GM12878 (cell line): ENCODE data around the gene PGA3. TPM values are rescaled to one million over a fixed set of nuclear protein-coding genes. Genes with fewer than 3 reads are reported as not detected.

Experiments used
- BACH1 ChIP-seq: fragments of 450-650 bp; IDR thresholded peaks from 2 replicates; pipeline ENCODE4 v1.6.1; 2017; ENCODE audit warnings: mild to moderate bottlenecking, borderline replicate concordance
- CHD2 ChIP-seq: IDR thresholded peaks from 2 replicates; pipeline ENCODE4 v1.6.1; 2011; ENCODE audit warnings: low read depth, low read length, improper control_type of control experiment, borderline replicate concordance
- EED ChIP-seq: sonication (generic); IDR thresholded peaks from 2 replicates; pipeline ENCODE4 v1.6.1; 2016; ENCODE audit warnings: antibody characterized with exemption, low read depth
- FOXK2 ChIP-seq: fragments of 450-650 bp; IDR thresholded peaks from 2 replicates; pipeline ENCODE4 v1.6.1; 2017; ENCODE audit warnings: mild to moderate bottlenecking, moderate library complexity
- FOXM1 ChIP-seq: IDR thresholded peaks from 2 replicates; pipeline ENCODE4 v1.6.1; 2012; ENCODE audit warnings: low read depth, mild to moderate bottlenecking, inconsistent platforms, low read length, moderate library complexity
- IKZF1 ChIP-seq: fragments of 450-650 bp; conservative IDR thresholded peaks from 2 replicates; pipeline ENCODE4 v1.6.1; 2017; ENCODE audit warnings: antibody characterized with exemption, mild to moderate bottlenecking
- NR2C1 ChIP-seq: fragments of 450-650 bp; IDR thresholded peaks from 2 replicates; pipeline ENCODE4 v1.6.1; 2017; ENCODE audit warnings: antibody characterized with exemption, mild to moderate bottlenecking, moderate library complexity
- NR2F1 ChIP-seq: fragments of 450-650 bp; conservative IDR thresholded peaks from 2 replicates; pipeline ENCODE4 v1.6.1; 2017; ENCODE audit warnings: mild to moderate bottlenecking
- PAX5 ChIP-seq: IDR thresholded peaks from 2 replicates; pipeline ENCODE4 v1.6.1; 2011; ENCODE audit warnings: low read depth, low read length, borderline replicate concordance
- POU2F2 ChIP-seq: IDR thresholded peaks from 3 replicates; pipeline ENCODE4 v1.6.1; 2011; ENCODE audit warnings: low read depth, mild to moderate bottlenecking, low read length, borderline replicate concordance
- SMAD5 ChIP-seq: IDR thresholded peaks from 2 replicates; pipeline ENCODE4 v1.6.1; 2016; ENCODE audit warnings: antibody characterized with exemption, low read depth
- SP1 ChIP-seq: IDR thresholded peaks from one replicate; pipeline ENCODE4 v1.6.1; 2011; ENCODE audit warnings: low read depth, low read length
- SUPT20H ChIP-seq: IDR thresholded peaks from 2 replicates; pipeline ENCODE4 v1.6.1; 2011; ENCODE audit warnings: low read depth, mild to moderate bottlenecking, low read length, moderate library complexity, borderline replicate concordance; ENCODE audit not compliant: control insufficient read depth
- ZNF24 ChIP-seq: fragments of 450-650 bp; IDR thresholded peaks from 2 replicates; pipeline ENCODE4 v1.6.1; 2017; ENCODE audit warnings: antibody characterized with exemption, mild to moderate bottlenecking
- ZNF274 ChIP-seq: IDR thresholded peaks from one replicate; pipeline ENCODE4 v1.8.0; 2011; ENCODE audit not compliant: insufficient read length, insufficient read depth
- ZZZ3 ChIP-seq: IDR thresholded peaks from 2 replicates; pipeline ENCODE4 v1.6.1; 2011; ENCODE audit warnings: low read depth; ENCODE audit not compliant: control insufficient read depth, insufficient read length
- polyA plus RNA-seq, 11 experiments: library from polyadenylated mRNA; depleted of rRNA in 4 of 11; unstranded in 6 of 11; stranded (reverse) in 5 of 11; fragments of >200 nt; fragmentation: Nextera tagmentation in 4 of 11; fragmentation: Illumina TruSeq in 1 of 11; extraction: Ambion mirVana in 4 of 11; extraction: Trizol in 1 of 11; gene quantifications; 1 replicate in 1 of 11; 2 replicates in 10 of 11; pipeline versions ENCODE4 v1.2.1 to v1.2.3, GENCODE V29; 2011 to 2016; ENCODE audit warnings: inconsistent platforms in 2 of 11, missing spikeins in 2 of 11, low read depth in 1 of 11
- total RNA-seq, 4 experiments: library from RNA; depleted of rRNA in 3 of 4; stranded (reverse); fragments of >200 nt in 3 of 4; fragmentation: Illumina TruSeq in 1 of 4; extraction: Trizol in 1 of 4; gene quantifications; 2 replicates each; pipeline versions ENCODE4 v1.2.1 to v1.2.3, GENCODE V29; 2013 to 2021
- TF ChIP-seq, protein P1 (sequence below): fragments of 450-650 bp; IDR thresholded peaks from 2 replicates; pipeline ENCODE4 v1.6.1; 2014; ENCODE audit warnings: mild to moderate bottlenecking
- TF ChIP-seq, protein P2 (sequence below): fragments of 450-650 bp; conservative IDR thresholded peaks from 2 replicates; pipeline ENCODE4 v1.6.1; 2017; ENCODE audit warnings: mild to moderate bottlenecking, moderate library complexity
- TF ChIP-seq, protein P3 (sequence below): fragments of 450-650 bp; IDR thresholded peaks from 2 replicates; pipeline ENCODE4 v1.6.1; 2016; ENCODE audit warnings: mild to moderate bottlenecking
- TF ChIP-seq, protein P4 (sequence below): fragments of 450-650 bp; IDR thresholded peaks from 2 replicates; pipeline ENCODE4 v1.6.1; 2017; ENCODE audit warnings: mild to moderate bottlenecking, moderate library complexity
- TF ChIP-seq, protein P5 (sequence below): fragments of 450-650 bp; IDR thresholded peaks from 2 replicates; pipeline ENCODE4 v1.6.1; 2017; ENCODE audit warnings: low read depth, mild to moderate bottlenecking, moderate library complexity

PGA3 gene
- total and polyA plus RNA-seq, 10 of the 15 experiments (the other 5 are each of a cell fraction or from before 2014, with no cell fraction given) = not detected

DNA sequence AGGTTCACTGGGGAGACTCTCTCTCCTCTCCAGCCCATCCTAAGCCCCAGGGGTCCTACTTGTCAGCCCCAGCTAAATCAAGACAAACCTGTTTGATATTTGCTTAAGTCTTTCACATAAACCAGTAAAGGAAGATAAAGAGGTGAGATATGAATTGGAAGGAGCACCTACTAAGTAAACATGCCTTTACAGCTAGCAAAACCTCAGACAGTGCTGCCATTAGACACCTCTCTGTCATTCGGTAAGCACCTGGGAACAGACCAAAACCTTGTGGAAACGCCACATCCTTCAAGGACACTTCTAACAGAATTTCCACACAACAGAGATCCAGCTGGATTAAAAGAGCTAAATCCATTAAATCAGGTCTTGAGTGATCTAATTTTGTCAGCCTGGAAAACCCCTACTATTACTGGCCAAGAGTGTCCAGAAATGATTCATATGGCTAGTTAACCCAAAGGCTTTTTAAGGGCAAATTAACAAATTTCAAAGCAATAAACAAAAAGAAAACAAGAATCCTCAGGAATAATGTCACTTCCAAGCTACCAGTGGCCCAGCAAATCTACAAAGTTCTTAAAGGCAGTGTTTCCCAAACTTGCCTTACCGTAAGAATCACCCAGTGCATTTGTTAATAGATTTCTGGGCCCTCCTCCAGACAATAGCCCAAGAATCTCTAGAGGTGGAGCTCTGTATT lies 44.5 kb upstream of the PGA3 start (continued):
- TF ChIP-seq, protein P1, sequence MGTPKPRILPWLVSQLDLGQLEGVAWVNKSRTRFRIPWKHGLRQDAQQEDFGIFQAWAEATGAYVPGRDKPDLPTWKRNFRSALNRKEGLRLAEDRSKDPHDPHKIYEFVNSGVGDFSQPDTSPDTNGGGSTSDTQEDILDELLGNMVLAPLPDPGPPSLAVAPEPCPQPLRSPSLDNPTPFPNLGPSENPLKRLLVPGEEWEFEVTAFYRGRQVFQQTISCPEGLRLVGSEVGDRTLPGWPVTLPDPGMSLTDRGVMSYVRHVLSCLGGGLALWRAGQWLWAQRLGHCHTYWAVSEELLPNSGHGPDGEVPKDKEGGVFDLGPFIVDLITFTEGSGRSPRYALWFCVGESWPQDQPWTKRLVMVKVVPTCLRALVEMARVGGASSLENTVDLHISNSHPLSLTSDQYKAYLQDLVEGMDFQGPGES = no peak
- TF ChIP-seq, protein P2, sequence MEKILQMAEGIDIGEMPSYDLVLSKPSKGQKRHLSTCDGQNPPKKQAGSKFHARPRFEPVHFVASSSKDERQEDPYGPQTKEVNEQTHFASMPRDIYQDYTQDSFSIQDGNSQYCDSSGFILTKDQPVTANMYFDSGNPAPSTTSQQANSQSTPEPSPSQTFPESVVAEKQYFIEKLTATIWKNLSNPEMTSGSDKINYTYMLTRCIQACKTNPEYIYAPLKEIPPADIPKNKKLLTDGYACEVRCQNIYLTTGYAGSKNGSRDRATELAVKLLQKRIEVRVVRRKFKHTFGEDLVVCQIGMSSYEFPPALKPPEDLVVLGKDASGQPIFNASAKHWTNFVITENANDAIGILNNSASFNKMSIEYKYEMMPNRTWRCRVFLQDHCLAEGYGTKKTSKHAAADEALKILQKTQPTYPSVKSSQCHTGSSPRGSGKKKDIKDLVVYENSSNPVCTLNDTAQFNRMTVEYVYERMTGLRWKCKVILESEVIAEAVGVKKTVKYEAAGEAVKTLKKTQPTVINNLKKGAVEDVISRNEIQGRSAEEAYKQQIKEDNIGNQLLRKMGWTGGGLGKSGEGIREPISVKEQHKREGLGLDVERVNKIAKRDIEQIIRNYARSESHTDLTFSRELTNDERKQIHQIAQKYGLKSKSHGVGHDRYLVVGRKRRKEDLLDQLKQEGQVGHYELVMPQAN = no peak
- TF ChIP-seq FOXM1 = peak; percentile 68; the same call in 1 of the 2 replicates
- no peak for TF ChIP-seq BACH1
- TF ChIP-seq, protein P3, sequence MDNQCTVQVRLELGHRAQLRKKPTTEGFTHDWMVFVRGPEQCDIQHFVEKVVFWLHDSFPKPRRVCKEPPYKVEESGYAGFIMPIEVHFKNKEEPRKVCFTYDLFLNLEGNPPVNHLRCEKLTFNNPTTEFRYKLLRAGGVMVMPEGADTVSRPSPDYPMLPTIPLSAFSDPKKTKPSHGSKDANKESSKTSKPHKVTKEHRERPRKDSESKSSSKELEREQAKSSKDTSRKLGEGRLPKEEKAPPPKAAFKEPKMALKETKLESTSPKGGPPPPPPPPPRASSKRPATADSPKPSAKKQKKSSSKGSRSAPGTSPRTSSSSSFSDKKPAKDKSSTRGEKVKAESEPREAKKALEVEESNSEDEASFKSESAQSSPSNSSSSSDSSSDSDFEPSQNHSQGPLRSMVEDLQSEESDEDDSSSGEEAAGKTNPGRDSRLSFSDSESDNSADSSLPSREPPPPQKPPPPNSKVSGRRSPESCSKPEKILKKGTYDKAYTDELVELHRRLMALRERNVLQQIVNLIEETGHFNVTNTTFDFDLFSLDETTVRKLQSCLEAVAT = no peak
- no peak for TF ChIP-seq ZNF24
- no peak for TF ChIP-seq CHD2
- no peak for TF ChIP-seq SP1
- TF ChIP-seq PAX5 = no peak
- TF ChIP-seq NR2F1 = peak; percentile 65; the same call in 1 of the 2 replicates
- TF ChIP-seq EED = no peak
- no peak for TF ChIP-seq SMAD5
- TF ChIP-seq, protein P4, sequence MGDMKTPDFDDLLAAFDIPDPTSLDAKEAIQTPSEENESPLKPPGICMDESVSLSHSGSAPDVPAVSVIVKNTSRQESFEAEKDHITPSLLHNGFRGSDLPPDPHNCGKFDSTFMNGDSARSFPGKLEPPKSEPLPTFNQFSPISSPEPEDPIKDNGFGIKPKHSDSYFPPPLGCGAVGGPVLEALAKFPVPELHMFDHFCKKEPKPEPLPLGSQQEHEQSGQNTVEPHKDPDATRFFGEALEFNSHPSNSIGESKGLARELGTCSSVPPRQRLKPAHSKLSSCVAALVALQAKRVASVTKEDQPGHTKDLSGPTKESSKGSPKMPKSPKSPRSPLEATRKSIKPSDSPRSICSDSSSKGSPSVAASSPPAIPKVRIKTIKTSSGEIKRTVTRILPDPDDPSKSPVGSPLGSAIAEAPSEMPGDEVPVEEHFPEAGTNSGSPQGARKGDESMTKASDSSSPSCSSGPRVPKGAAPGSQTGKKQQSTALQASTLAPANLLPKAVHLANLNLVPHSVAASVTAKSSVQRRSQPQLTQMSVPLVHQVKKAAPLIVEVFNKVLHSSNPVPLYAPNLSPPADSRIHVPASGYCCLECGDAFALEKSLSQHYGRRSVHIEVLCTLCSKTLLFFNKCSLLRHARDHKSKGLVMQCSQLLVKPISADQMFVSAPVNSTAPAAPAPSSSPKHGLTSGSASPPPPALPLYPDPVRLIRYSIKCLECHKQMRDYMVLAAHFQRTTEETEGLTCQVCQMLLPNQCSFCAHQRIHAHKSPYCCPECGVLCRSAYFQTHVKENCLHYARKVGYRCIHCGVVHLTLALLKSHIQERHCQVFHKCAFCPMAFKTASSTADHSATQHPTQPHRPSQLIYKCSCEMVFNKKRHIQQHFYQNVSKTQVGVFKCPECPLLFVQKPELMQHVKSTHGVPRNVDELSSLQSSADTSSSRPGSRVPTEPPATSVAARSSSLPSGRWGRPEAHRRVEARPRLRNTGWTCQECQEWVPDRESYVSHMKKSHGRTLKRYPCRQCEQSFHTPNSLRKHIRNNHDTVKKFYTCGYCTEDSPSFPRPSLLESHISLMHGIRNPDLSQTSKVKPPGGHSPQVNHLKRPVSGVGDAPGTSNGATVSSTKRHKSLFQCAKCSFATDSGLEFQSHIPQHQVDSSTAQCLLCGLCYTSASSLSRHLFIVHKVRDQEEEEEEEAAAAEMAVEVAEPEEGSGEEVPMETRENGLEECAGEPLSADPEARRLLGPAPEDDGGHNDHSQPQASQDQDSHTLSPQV = no peak
- TF ChIP-seq ZNF274 = no peak
- no peak for TF ChIP-seq SUPT20H
- no peak for TF ChIP-seq FOXK2
- no peak for TF ChIP-seq ZZZ3
- no peak for TF ChIP-seq NR2C1
- TF ChIP-seq POU2F2 = no peak
- TF ChIP-seq, protein P5, sequence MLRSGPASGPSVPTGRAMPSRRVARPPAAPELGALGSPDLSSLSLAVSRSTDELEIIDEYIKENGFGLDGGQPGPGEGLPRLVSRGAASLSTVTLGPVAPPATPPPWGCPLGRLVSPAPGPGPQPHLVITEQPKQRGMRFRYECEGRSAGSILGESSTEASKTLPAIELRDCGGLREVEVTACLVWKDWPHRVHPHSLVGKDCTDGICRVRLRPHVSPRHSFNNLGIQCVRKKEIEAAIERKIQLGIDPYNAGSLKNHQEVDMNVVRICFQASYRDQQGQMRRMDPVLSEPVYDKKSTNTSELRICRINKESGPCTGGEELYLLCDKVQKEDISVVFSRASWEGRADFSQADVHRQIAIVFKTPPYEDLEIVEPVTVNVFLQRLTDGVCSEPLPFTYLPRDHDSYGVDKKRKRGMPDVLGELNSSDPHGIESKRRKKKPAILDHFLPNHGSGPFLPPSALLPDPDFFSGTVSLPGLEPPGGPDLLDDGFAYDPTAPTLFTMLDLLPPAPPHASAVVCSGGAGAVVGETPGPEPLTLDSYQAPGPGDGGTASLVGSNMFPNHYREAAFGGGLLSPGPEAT = peak; percentile 88
- TF ChIP-seq IKZF1 = peak; percentile 85
